H1 (cell line): ENCODE results near the gene LCNL1. TPM values are rescaled to one million over a fixed set of nuclear protein-coding genes. Genes with fewer than 3 reads are reported as not detected.

Experiments used
- CTCF ChIA-PET: fragments of 300-600 bp; sonication (Branson Sonifier 250); formaldehyde crosslinking; loops from one replicate; lab custom pipeline; 2021; ENCODE audit not compliant: partially characterized antibody; lab: Charles Lee
- POLR2A ChIA-PET: fragments of 300-600 bp; sonication (Branson Sonifier 250); formaldehyde crosslinking; loops from one replicate; lab custom pipeline; 2021; ENCODE audit warnings: inconsistent platforms; ENCODE audit not compliant: partially characterized antibody; lab: Charles Lee
- DNase-seq, 2 experiments: peaks; one replicate each; pipeline versions ENCODE4 v3.0.0 to v3.0.0-alpha.2; 2010 to 2022; ENCODE audit warnings: low spot score in 2 of 2, low read depth in 1 of 2, mixed read lengths in 1 of 2
- FAIRE-seq: peaks from 2 replicates; lab custom pipeline; 2011; peaks lifted over from hg19 to GRCh38; lab: Jason Lieb, UNC
- H2AFZ ChIP-seq: 2 replicates; pipeline ENCODE4 v1.8.1; 2012; ENCODE audit warnings: low read length, inconsistent platforms
- H2AK5ac ChIP-seq: 2 replicates; pipeline ENCODE4 v1.6.1; 2013; ENCODE audit warnings: low read depth, low read length
- H2BK120ac ChIP-seq: replicated peaks from 2 replicates; pipeline ENCODE3; 2013; ENCODE audit warnings: low read depth, low read length, inconsistent platforms
- H2BK12ac ChIP-seq: 2 replicates; pipeline ENCODE4 v1.6.1; 2013; ENCODE audit warnings: low read depth, low read length
- H2BK15ac ChIP-seq: 2 replicates; pipeline ENCODE4 v1.6.1; 2013; ENCODE audit warnings: low read length
- H2BK20ac ChIP-seq: 2 replicates; pipeline ENCODE4 v1.6.1; 2013; ENCODE audit warnings: low read length
- H2BK5ac ChIP-seq: 2 replicates; pipeline ENCODE4 v1.6.1; 2013; ENCODE audit warnings: low read depth, low read length
- H3K14ac ChIP-seq: 2 replicates; pipeline ENCODE4 v1.6.1; 2013; ENCODE audit warnings: inconsistent platforms; ENCODE audit not compliant: insufficient read length
- H3K18ac ChIP-seq: 2 replicates; pipeline ENCODE4 v1.6.1; 2013; ENCODE audit warnings: low read length; ENCODE audit errors: extremely low read depth
- H3K23ac ChIP-seq: 2 replicates; pipeline ENCODE4 v1.6.1; 2013; ENCODE audit warnings: inconsistent platforms; ENCODE audit not compliant: insufficient read length
- H3K23me2 ChIP-seq: 2 replicates; pipeline ENCODE4 v1.6.1; 2013; ENCODE audit warnings: low read depth, low read length
- H3K27ac ChIP-seq: 2 replicates; pipeline ENCODE4 v1.6.1; 2011; ENCODE audit warnings: low read depth, low read length, inconsistent platforms
- H3K27me3 ChIP-seq, 4 experiments: replicated peaks in 1 of 4; 1 replicate in 1 of 4; 2 replicates in 3 of 4; pipeline versions ENCODE4 v1.6.1 to v1.8.1; 2011 to 2013; ENCODE audit warnings: low read length in 3 of 4, mild to moderate bottlenecking in 3 of 4, inconsistent platforms in 2 of 4, mixed read lengths in 2 of 4, moderate library complexity in 1 of 4; ENCODE audit not compliant: control insufficient read depth in 3 of 4, insufficient read depth in 3 of 4; ENCODE audit errors: extremely low read depth in 1 of 4
- H3K36me3 ChIP-seq, 4 experiments: 2 replicates each; pipeline versions ENCODE4 v1.6.1 to v1.8.1; 2011 to 2013; ENCODE audit warnings: mild to moderate bottlenecking in 4 of 4, low read length in 3 of 4, moderate library complexity in 2 of 4, control low read depth in 1 of 4, inconsistent platforms in 1 of 4; ENCODE audit not compliant: insufficient read depth in 4 of 4, control insufficient read depth in 2 of 4
- H3K4ac ChIP-seq: replicated peaks from 2 replicates; pipeline ENCODE3; 2013; ENCODE audit warnings: low read length, low read depth, mixed read lengths, inconsistent platforms; ENCODE audit not compliant: insufficient read length
- H3K4me1 ChIP-seq, 4 experiments: replicated peaks in 1 of 4; 1 replicate in 1 of 4; 2 replicates in 3 of 4; pipeline versions ENCODE4 v1.6.1 to v1.8.1; 2011 to 2013; ENCODE audit warnings: low read length in 3 of 4, inconsistent platforms in 2 of 4, mixed read lengths in 1 of 4; ENCODE audit not compliant: insufficient read depth in 4 of 4, control insufficient read depth in 3 of 4
- H3K4me2 ChIP-seq, 2 experiments: 2 replicates each; pipeline versions ENCODE4 v1.6.1 to v1.8.1; 2011 to 2013; ENCODE audit warnings: low read depth in 2 of 2, low read length in 2 of 2, control low read depth in 1 of 2, inconsistent platforms in 1 of 2, mild to moderate bottlenecking in 1 of 2; ENCODE audit not compliant: insufficient read depth in 1 of 2
- H3K4me3 ChIP-seq, 4 experiments: fragments of 200-600, 300-600 bp in 1 of 4; sonication (generic), shearing (Covaris generic), sonication (Bioruptor Twin) in 1 of 4; 2 replicates each; pipeline versions ENCODE4 v1.5.1 to v1.8.1; 2011 to 2016; ENCODE audit warnings: low read length in 4 of 4, low read depth in 3 of 4, control low read depth in 2 of 4, inconsistent platforms in 2 of 4, mild to moderate bottlenecking in 2 of 4, mixed read lengths in 1 of 4, moderate library complexity in 1 of 4; ENCODE audit not compliant: insufficient read depth in 2 of 4; ENCODE audit errors: extremely low read depth in 1 of 4
- H3K56ac ChIP-seq: replicated peaks from 2 replicates; pipeline ENCODE3; 2013; ENCODE audit warnings: low read depth, mild to moderate bottlenecking, mixed read lengths, low read length, inconsistent platforms; ENCODE audit not compliant: insufficient read length
- H3K79me1 ChIP-seq: 2 replicates; pipeline ENCODE4 v1.6.1; 2013; ENCODE audit warnings: low read depth, low read length, control low read depth
- H3K79me2 ChIP-seq, 2 experiments: 2 replicates each; pipeline versions ENCODE4 v1.6.1 to v1.8.1; 2012 to 2013; ENCODE audit warnings: low read length in 2 of 2, mild to moderate bottlenecking in 2 of 2, inconsistent platforms in 1 of 2; ENCODE audit not compliant: insufficient read depth in 2 of 2, control insufficient read depth in 1 of 2
- H3K9ac ChIP-seq, 4 experiments: replicated peaks in 1 of 4; 1 replicate in 1 of 4; 2 replicates in 3 of 4; pipeline versions ENCODE4 v1.6.1 to v1.8.1; 2011 to 2013; ENCODE audit warnings: low read depth in 3 of 4, low read length in 3 of 4, control low read depth in 2 of 4, mild to moderate bottlenecking in 2 of 4, moderate library complexity in 2 of 4, inconsistent platforms in 1 of 4; ENCODE audit errors: extremely low read depth in 1 of 4
- H3K9me3 ChIP-seq, 2 experiments: 2 replicates each; pipeline versions ENCODE4 v1.6.1 to v1.8.1; 2012 to 2013; ENCODE audit warnings: mild to moderate bottlenecking in 2 of 2, moderate library complexity in 2 of 2, control low read depth in 1 of 2, inconsistent platforms in 1 of 2, low read depth in 1 of 2, low read length in 1 of 2, mixed read lengths in 1 of 2; ENCODE audit not compliant: insufficient read depth in 2 of 2
- H4K20me1 ChIP-seq, 2 experiments: replicated peaks in 1 of 2; 2 replicates each; pipeline versions ENCODE3 to v1.8.1; 2011 to 2013; ENCODE audit warnings: inconsistent platforms in 2 of 2, low read length in 2 of 2, mild to moderate bottlenecking in 1 of 2; ENCODE audit not compliant: insufficient read depth in 2 of 2, control insufficient read depth in 1 of 2
- H4K5ac ChIP-seq: 2 replicates; pipeline ENCODE4 v1.6.1; 2013; ENCODE audit warnings: low read length, low read depth, mixed read lengths, inconsistent platforms; ENCODE audit not compliant: insufficient read length
- H4K8ac ChIP-seq: 2 replicates; pipeline ENCODE4 v1.8.0; 2013; ENCODE audit warnings: mild to moderate bottlenecking, moderate library complexity, low read length, inconsistent platforms; ENCODE audit not compliant: insufficient read depth; ENCODE audit errors: extremely low read depth
- H4K91ac ChIP-seq: replicated peaks from 2 replicates; pipeline ENCODE3; 2013; ENCODE audit warnings: low read length, mixed read lengths, inconsistent platforms; ENCODE audit not compliant: insufficient read length
- ASH2L ChIP-seq: fragments of 200-600, 300-600 bp; sonication (generic); IDR thresholded peaks from one replicate; pipeline ENCODE4 v1.7.1; 2017; ENCODE audit warnings: low read length
- ATF3 ChIP-seq: IDR thresholded peaks from 2 replicates; pipeline ENCODE4 v1.6.1; 2011; ENCODE audit warnings: low read depth, mild to moderate bottlenecking, low read length; ENCODE audit not compliant: insufficient read depth
- CBX5 ChIP-seq: fragments of 300-800, 300-1000 bp; sonication (generic); IDR thresholded peaks from 2 replicates; pipeline ENCODE4 v1.7.1; 2016; ENCODE audit warnings: antibody characterized with exemption, low read length, low read depth
- CHD1 ChIP-seq: IDR thresholded peaks from 2 replicates; pipeline ENCODE4 v1.6.1; 2012; ENCODE audit warnings: low read depth, low read length, improper control_type of control experiment
- CREB1 ChIP-seq: IDR thresholded peaks from 2 replicates; pipeline ENCODE4 v1.6.1; 2012; ENCODE audit warnings: inconsistent platforms
- E2F6 ChIP-seq: IDR thresholded peaks from 2 replicates; pipeline ENCODE4 v1.6.1; 2012; ENCODE audit warnings: inconsistent platforms
- PHF8 ChIP-seq: fragments of 200-600 bp; sonication (generic); conservative IDR thresholded peaks from 2 replicates; pipeline ENCODE4 v1.7.1; 2012; ENCODE audit warnings: low read depth, mild to moderate bottlenecking, inconsistent platforms, low read length, moderate library complexity
- SIRT6 ChIP-seq: IDR thresholded peaks from one replicate; pipeline ENCODE4 v1.7.1; 2012; ENCODE audit warnings: low read length, inconsistent platforms
- TAF7 ChIP-seq: optimal IDR thresholded peaks from 2 replicates; pipeline ENCODE3; 2011; ENCODE audit warnings: low read depth, mild to moderate bottlenecking, inconsistent platforms, low read length, moderate library complexity, borderline replicate concordance
- TCF12 ChIP-seq: IDR thresholded peaks from 2 replicates; pipeline ENCODE4 v1.6.1; 2011; ENCODE audit warnings: low read depth, mild to moderate bottlenecking, low read length
- WGBS, 2 experiments: shearing (Covaris generic) in 1 of 2; methylation state at CpG; one replicate each; pipeline versions ENCODE4 v1.1.6 to v1.1.7; 2013 to 2015; ENCODE audit warnings: low lambda C conversion rate in 2 of 2, mixed read lengths in 2 of 2, inconsistent platforms in 1 of 2, low coverage in 1 of 2, missing lambda C conversion rate in 1 of 2; ENCODE audit not compliant: insufficient replicate concordance in 2 of 2, insufficient coverage in 1 of 2, insufficient read length in 1 of 2; ENCODE audit errors: extremely low coverage in 1 of 2, missing lambda C conversion rate in 1 of 2; 5-methylcytosine and 5-hydroxymethylcytosine counted together
- polyA plus RNA-seq, 7 experiments: library from polyadenylated mRNA; depleted of rRNA in 3 of 7; stranded (reverse) in 5 of 7; unstranded in 2 of 7; fragments of >200 nt in 5 of 7; fragments of 200-250 nt in 2 of 7; gene quantifications; 1 replicate in 5 of 7; 2 replicates in 1 of 7; 4 replicates in 1 of 7; pipeline versions ENCODE4 v1.2.1 to v1.2.3, GENCODE V29; 2011 to 2013; ENCODE audit warnings: missing spikeins in 2 of 7, mixed read lengths in 2 of 7
- total RNA-seq: library from RNA; stranded (reverse); fragmentation: NEBNext Ultra II Directional; extraction: Animal tissue kit (Norgen Biotek cat#: 25700); gene quantifications from 2 replicates; pipeline ENCODE4 v1.2.1, GENCODE V29; 2021

Gene LCNL1
- total and polyA plus RNA-seq, 2 of the 8 experiments (the other 6 are each of a cell fraction or from before 2014, with no cell fraction given): 0.11 TPM; not detected in 1

DNA sequence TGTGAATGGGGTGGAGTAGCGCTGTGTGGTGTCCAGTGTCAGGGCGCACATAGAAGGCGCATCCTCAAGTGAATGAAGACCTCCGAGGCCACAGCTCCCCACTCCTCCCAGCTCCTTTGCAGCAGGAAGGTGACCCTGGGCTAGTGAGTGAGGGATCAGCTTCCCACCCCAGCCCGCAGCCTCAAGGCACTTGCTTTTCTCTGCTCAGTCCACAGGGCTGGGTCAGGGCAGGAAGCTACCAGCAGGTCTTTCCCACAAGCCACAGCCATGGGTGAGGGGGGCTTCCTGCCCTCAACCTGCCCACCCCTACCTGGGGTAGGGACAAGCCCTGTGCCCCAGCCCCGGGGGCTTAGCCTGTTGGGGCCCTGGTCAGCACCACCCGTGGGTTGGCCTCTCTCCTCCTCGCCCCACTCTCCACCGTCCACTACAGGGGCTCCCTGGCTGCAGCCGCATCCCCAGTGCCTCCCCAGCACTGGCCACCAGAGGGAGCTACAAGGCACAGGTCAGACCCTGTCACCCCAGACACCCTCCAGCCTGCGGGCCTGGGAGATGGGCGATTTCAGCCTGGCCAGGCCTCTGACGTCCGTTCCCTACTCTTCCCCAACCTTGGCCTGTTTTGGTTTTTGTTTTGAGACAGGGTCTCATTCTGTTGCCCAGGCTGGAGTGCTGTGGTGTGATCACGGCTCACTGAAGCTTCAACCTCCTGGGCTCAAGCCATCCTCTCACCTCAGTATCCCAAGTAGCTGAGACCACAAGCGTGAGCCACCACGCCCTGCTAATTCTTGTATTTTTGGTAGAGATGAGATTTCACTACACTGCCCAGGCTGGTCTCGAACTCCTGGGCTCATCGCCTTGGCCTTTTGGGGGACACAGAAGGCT, 46.5 kb downstream of the LCNL1 start:
- peaks cover 4% of the 10 kb centered on the region; the same call in 1 of the 2 replicates for H3K23me2 ChIP-seq
- no peak overlapping the region for H3K56ac ChIP-seq
- FAIRE-seq: peak; percentile 69
- H4K8ac ChIP-seq: no peak overlapping the region
- H4K91ac ChIP-seq: no peak overlapping the region
- no peaks in the 10 kb centered on the region for H3K36me3 ChIP-seq
- H3K14ac ChIP-seq: no peak overlapping the region
- H3K9me3 ChIP-seq: no peaks in the 10 kb centered on the region
- ChIA-PET CTCF (interaction anchor here (0.6 to 8.5 kb wide), 84 partner anchors 8 to 1038 kb away, joined by 3 to 110 read pairs (median 5); partner anchors contain the start of genes AJM1, C8G, CLIC3 and GRIN1), POLR2A (interaction anchor here (1.0 to 1.9 kb wide), 6 partner anchors 15 to 213 kb away, joined by 3 to 6 read pairs (median 4); partner anchors contain the start of gene TUBB4B)
- H3K4me3 ChIP-seq: peak overlapping the region in 1 of 4 experiments; percentile 78; a peak in 4 of 8 replicates
- H4K20me1 ChIP-seq: no peaks in the 10 kb centered on the region
- H3K27ac ChIP-seq: no peak overlapping the region
- H3K23ac ChIP-seq: no peak overlapping the region
- peak in 1 of 2 experiments; percentile 98 for DNase-seq
- no peak overlapping the region for H2AFZ ChIP-seq
- peak overlapping the region; percentile 33; the same call in 1 of the 2 replicates for H2BK12ac ChIP-seq
- peak overlapping the region; percentile 39 to 91; a peak in 2 of 4 replicates for H3K4me2 ChIP-seq
- no peak overlapping the region for H2BK20ac ChIP-seq
- peaks cover 0 to 11% (median 3%) of the 10 kb centered on the region in 4 experiments; a peak in 5 of 7 replicates for H3K4me1 ChIP-seq
- whole genome bisulfite sequencing, 2 experiments: 49% methylated on average over 19 of the region's 19 CpGs; no CpG with 5 or more reads in 1 of the 2 experiments
- no peak overlapping the region for H2BK5ac ChIP-seq
- no peak overlapping the region for H3K4ac ChIP-seq
- no peak overlapping the region for H2AK5ac ChIP-seq
- H3K9ac ChIP-seq: no peak overlapping the region
- H4K5ac ChIP-seq: no peak overlapping the region
- peaks cover 1 to 27% (median 15%) of the 10 kb centered on the region in 4 experiments; a peak in 6 of 7 replicates for H3K27me3 ChIP-seq
- H2BK120ac ChIP-seq: no peak overlapping the region
- H3K79me2 ChIP-seq: no peaks in the 10 kb centered on the region
- 0 out of 2 replicates have a peak overlapping the region, but pooled peaks have one; percentile 40 for H2BK15ac ChIP-seq
- no peaks in the 10 kb centered on the region for H3K79me1 ChIP-seq
- H3K18ac ChIP-seq: 0 out of 2 replicates have a peak overlapping the region, but pooled peaks have one; percentile 38
- TF ChIP-seq ATF3 (no peak), TAF7 (no peak), ASH2L (peak; percentile 10), CHD1 (no peak), CBX5 (no peak), TCF12 (no peak), PHF8 (no peak), E2F6 (no peak), CREB1 (peak; percentile 43), SIRT6 (no peak)
